GM19240 (cell line): Measurements from ENCODE around the gene KDM4B.

Source experiments
- DNase-seq: peaks from one replicate; pipeline ENCODE4 v3.0.0; 2011; ENCODE audit warnings: low spot score; ENCODE audit not compliant: insufficient read length

KDM4B gene

GRCh38 chr19:5068233-5069072, 99.5 kb downstream of the KDM4B start:
- DNase-seq: no peak

GRCh38 chr19:5070331-5070730, 101.4 kb downstream of the KDM4B start:
- no peak for DNase-seq

GRCh38 chr19:5070930-5071329, 102.0 kb downstream of the KDM4B start:
- no peak for DNase-seq

- no peak for DNase-seq
These were observed 102.7 kb downstream of the KDM4B start for GRCh38 chr19:5071579-5071978.

- DNase-seq: no peak
These were observed 103.2 kb downstream of the KDM4B start for GRCh38 chr19:5072115-5072514.

GRCh38 chr19:5073153-5073844, 104.4 kb downstream of the KDM4B start:
- no peak for DNase-seq

- no peak for DNase-seq
These were observed 105.5 kb downstream of the KDM4B start for GRCh38 chr19:5074407-5074806.

- no peak for DNase-seq
These were observed 106.0 kb downstream of the KDM4B start for GRCh38 chr19:5074830-5075394.

- DNase-seq: no peak
These were observed 106.7 kb downstream of the KDM4B start for GRCh38 chr19:5075597-5075996.

GRCh38 chr19:5076440-5077208, 107.7 kb downstream of the KDM4B start:
- DNase-seq: no peak

GRCh38 chr19:5077209-5077515, 108.2 kb downstream of the KDM4B start:
- no peak for DNase-seq

GRCh38 chr19:5078182-5078581, 109.3 kb downstream of the KDM4B start:
- no peak for DNase-seq

GRCh38 chr19:5078666-5079065, 109.8 kb downstream of the KDM4B start:
- no peak for DNase-seq

GRCh38 chr19:5079071-5079774, 110.3 kb downstream of the KDM4B start:
- no peak for DNase-seq

GRCh38 chr19:5080030-5080654, 111.2 kb downstream of the KDM4B start:
- no peak for DNase-seq

- no peak for DNase-seq
These were observed 111.9 kb downstream of the KDM4B start for GRCh38 chr19:5080809-5081208.

- DNase-seq: no peak
These were observed 112.7 kb downstream of the KDM4B start for GRCh38 chr19:5081443-5082161.

GRCh38 chr19:5083547-5083965, 114.6 kb downstream of the KDM4B start:
- DNase-seq: no peak

GRCh38 chr19:5085566-5085965, 116.7 kb downstream of the KDM4B start:
- DNase-seq: no peak

GRCh38 chr19:5086230-5086629, 117.3 kb downstream of the KDM4B start:
- no peak for DNase-seq
